CD14-positive monocyte (primary cell): ENCODE data around the gene HCK. TPM values are rescaled to one million over a fixed set of nuclear protein-coding genes. Genes with fewer than 3 reads are reported as not detected.

Experiments used
- DNase-seq, 3 donors: peaks; one replicate each; pipeline ENCODE4 v3.0.0-alpha.2; 2011 to 2022
- H2AFZ ChIP-seq: 2 replicates; pipeline ENCODE4 v1.6.0; 2012; ENCODE audit warnings: mild to moderate bottlenecking, low read depth, low read length, inconsistent platforms; ENCODE audit not compliant: insufficient read depth, poor library complexity, severe bottlenecking
- H3K27ac ChIP-seq, 2 donors: 1 replicate in 1 of 2; 2 replicates in 1 of 2; pipeline ENCODE4 v1.5.1; 2012 to 2013; ENCODE audit warnings: low read length in 2 of 2, control low read depth in 1 of 2, inconsistent platforms in 1 of 2, low read depth in 1 of 2, mild to moderate bottlenecking in 1 of 2
- H3K27me3 ChIP-seq, 2 donors: one replicate each; pipeline versions ENCODE4 v1.6.0 to v1.6.1; 2011 to 2013; ENCODE audit warnings: low read length in 2 of 2; ENCODE audit not compliant: control insufficient read depth in 2 of 2, insufficient read depth in 2 of 2
- H3K36me3 ChIP-seq, 2 donors: replicated peaks in 1 of 2; 1 replicate in 1 of 2; 2 replicates in 1 of 2; pipeline versions ENCODE4 v1.5.1 to v1.6.1; 2012 to 2013; ENCODE audit warnings: low read length in 2 of 2, control low read depth in 1 of 2, inconsistent platforms in 1 of 2, mild to moderate bottlenecking in 1 of 2; ENCODE audit not compliant: insufficient read depth in 2 of 2, control insufficient read depth in 1 of 2
- H3K4me1 ChIP-seq, 2 donors: 1 replicate in 1 of 2; 2 replicates in 1 of 2; pipeline versions ENCODE4 v1.5.1 to v1.6.1; 2012 to 2013; ENCODE audit warnings: low read length in 2 of 2, control low read depth in 1 of 2, inconsistent platforms in 1 of 2, mild to moderate bottlenecking in 1 of 2, moderate library complexity in 1 of 2; ENCODE audit not compliant: insufficient read depth in 2 of 2, control insufficient read depth in 1 of 2
- H3K4me2 ChIP-seq: replicated peaks from 2 replicates; pipeline ENCODE3; 2012; ENCODE audit warnings: low read length, moderate library complexity, mild to moderate bottlenecking; ENCODE audit not compliant: poor library complexity, severe bottlenecking; ENCODE audit errors: extremely low read depth
- H3K4me3 ChIP-seq, 3 experiments: fragments of 200-600 bp in 1 of 3; sonication (generic) in 1 of 3; replicated peaks in 1 of 3; 1 replicate in 2 of 3; 2 replicates in 1 of 3; pipeline ENCODE4 v1.5.1; 2011 to 2013; ENCODE audit warnings: low read length in 3 of 3, mild to moderate bottlenecking in 3 of 3, control low read depth in 2 of 3, low read depth in 2 of 3, inconsistent platforms in 1 of 3, moderate library complexity in 1 of 3
- H3K79me2 ChIP-seq: 2 replicates; pipeline ENCODE4 v1.6.0; 2012; ENCODE audit warnings: mild to moderate bottlenecking, control low read depth, inconsistent platforms, low read length, moderate library complexity; ENCODE audit not compliant: insufficient read depth
- H3K9ac ChIP-seq: 2 replicates; pipeline ENCODE4 v1.6.0; 2017; ENCODE audit warnings: low read length, mild to moderate bottlenecking; ENCODE audit not compliant: insufficient read depth, poor library complexity, severe bottlenecking
- H3K9me3 ChIP-seq, 2 donors: replicated peaks in 1 of 2; 1 replicate in 1 of 2; 2 replicates in 1 of 2; pipeline versions ENCODE4 v1.5.1 to v1.6.1; 2012 to 2013; ENCODE audit warnings: low read length in 2 of 2, control low read depth in 1 of 2; ENCODE audit not compliant: control insufficient read depth in 1 of 2, insufficient read depth in 1 of 2
- H4K20me1 ChIP-seq: 2 replicates; pipeline ENCODE4 v1.6.0; 2012; ENCODE audit warnings: mild to moderate bottlenecking, low read length, control low read depth, moderate library complexity; ENCODE audit not compliant: insufficient read depth
- H3K27ac Mint-ChIP-seq, 7 donors: one replicate each; pipeline ENCODE4 v1.8.0; 2020; ENCODE audit warnings: mild to moderate bottlenecking in 7 of 7, mixed read lengths in 7 of 7, moderate library complexity in 6 of 7, inconsistent platforms in 2 of 7
- H3K27me3 Mint-ChIP-seq, 3 donors: one replicate each; pipeline ENCODE4 v1.8.0; 2021 to 2022; ENCODE audit warnings: low read depth in 3 of 3, mild to moderate bottlenecking in 3 of 3, mixed read lengths in 3 of 3, moderate library complexity in 3 of 3, inconsistent platforms in 1 of 3
- H3K36me3 Mint-ChIP-seq, 2 donors: one replicate each; pipeline ENCODE4 v1.8.0; 2020; ENCODE audit warnings: mixed read lengths in 2 of 2, inconsistent platforms in 1 of 2, mild to moderate bottlenecking in 1 of 2
- H3K4me1 Mint-ChIP-seq: one replicate; pipeline ENCODE4 v1.8.0; 2020; ENCODE audit warnings: mild to moderate bottlenecking, mixed read lengths
- H3K4me3 Mint-ChIP-seq, 2 donors: one replicate each; pipeline ENCODE4 v1.8.0; 2020; ENCODE audit warnings: mild to moderate bottlenecking in 2 of 2, mixed read lengths in 2 of 2, moderate library complexity in 1 of 2
- H3K9me3 Mint-ChIP-seq, 7 donors: one replicate each; pipeline ENCODE4 v1.8.0; 2020 to 2022; ENCODE audit warnings: mixed read lengths in 7 of 7, mild to moderate bottlenecking in 6 of 7, moderate library complexity in 6 of 7, inconsistent platforms in 2 of 7
- CTCF ChIP-seq: fragments of 200-600 bp; IDR thresholded peaks from one replicate; pipeline ENCODE4 v1.8.0; 2022; ENCODE audit warnings: antibody characterized with exemption, mild to moderate bottlenecking
- WGBS: methylation state at CpG from one replicate; pipeline ENCODE4 v1.1.5; 2013; ENCODE audit warnings: missing lambda C conversion rate; ENCODE audit not compliant: insufficient coverage; 5-methylcytosine and 5-hydroxymethylcytosine counted together
- intact Hi-C, 2 donors: fragments of 100-400 bp; cut with micrococcal nuclease; formaldehyde crosslinking; loops; one replicate each; pipeline versions ENCODE4 v1.15.0 to v1.15.1; 2023
- polyA plus RNA-seq, 3 donors: library from polyadenylated mRNA; depleted of rRNA in 1 of 3; unstranded in 2 of 3; stranded (reverse) in 1 of 3; fragments of 300-500 nt in 2 of 3; fragments of >200 nt in 1 of 3; fragmentation: Illumina TruSeq in 2 of 3; gene quantifications; 1 replicate in 2 of 3; 2 replicates in 1 of 3; pipeline ENCODE4 v1.2.3, GENCODE V29; 2012 to 2021

HCK gene
- polyA plus RNA-seq, 3 donors, result 430 to 688 (median 526) TPM

GRCh38 chr20:32018269-32019155 lies 33.5 kb upstream of the HCK start:
- no peaks in the 10 kb centered on the region for H3K36me3 ChIP-seq
- intact Hi-C loops, result no loop called here
- H4K20me1 ChIP-seq, result no peaks in the 10 kb centered on the region
- Mint-ChIP-seq H3K27me3 (peaks cover 63 to 85% (median 74%) of the 10 kb centered on the region in 3 donors), H3K4me3 (peak overlapping the region; percentile 86 to 96), H3K36me3 (peaks cover 7 to 11% of the 10 kb centered on the region in 2 donors), H3K4me1 (peaks cover 16% of the 10 kb centered on the region), H3K27ac (peak overlapping the region in 4 of 7 donors; percentile 38 to 84 (median 68)), H3K9me3 (peaks cover 0 to 17% (median 12%) of the 10 kb centered on the region in 7 donors)
- peak overlapping the region; percentile 80 for H2AFZ ChIP-seq
- H3K4me3 ChIP-seq, result peak overlapping the region; percentile 54 to 78 (median 61)
- H3K4me1 ChIP-seq, result peaks cover 12 to 16% of the 10 kb centered on the region in 2 donors
- peaks cover 47 to 78% of the 10 kb centered on the region in 2 donors for H3K27me3 ChIP-seq
- peak overlapping the region; percentile 59 for H3K9ac ChIP-seq
- DNase-seq, result no peak
- WGBS, result under 1% methylated on average over 64 of the region's 67 CpGs
- peak overlapping the region; percentile 89 for H3K4me2 ChIP-seq
- peaks cover 0 to 14% of the 10 kb centered on the region in 2 donors for H3K9me3 ChIP-seq
- no peak overlapping the region for H3K27ac ChIP-seq
- no peak for TF ChIP-seq CTCF
- no peaks in the 10 kb centered on the region for H3K79me2 ChIP-seq

GRCh38 chr20:32019156-32019510 lies 32.9 kb upstream of the HCK start:
- 2% methylated on average over 41 of the region's 42 CpGs for WGBS

More at GRCh38 chr20:32019156-32019510, 32.9 kb upstream of the HCK start:
- H3K9ac ChIP-seq, result no peak overlapping the region
- H4K20me1 ChIP-seq, result no peaks in the 10 kb centered on the region
- peak overlapping the region; percentile 89 for H3K4me2 ChIP-seq
- no peaks in the 10 kb centered on the region for H3K79me2 ChIP-seq
- Mint-ChIP-seq H3K9me3 (peaks cover 0 to 18% (median 12%) of the 10 kb centered on the region in 7 donors), H3K27me3 (peaks cover 68 to 89% (median 78%) of the 10 kb centered on the region in 3 donors), H3K4me3 (peak overlapping the region; percentile 79 to 91), H3K27ac (no peak overlapping the region), H3K4me1 (peaks cover 16% of the 10 kb centered on the region), H3K36me3 (peaks cover 7 to 11% of the 10 kb centered on the region in 2 donors)
- peaks cover 12 to 16% of the 10 kb centered on the region in 2 donors for H3K4me1 ChIP-seq
- no peaks in the 10 kb centered on the region for H3K36me3 ChIP-seq
- intact Hi-C loops, result no loop called here
- peaks cover 47 to 76% of the 10 kb centered on the region in 2 donors for H3K27me3 ChIP-seq
- DNase-seq, result no peak
- no peak overlapping the region for H3K27ac ChIP-seq
- H3K9me3 ChIP-seq, result peaks cover 0 to 14% of the 10 kb centered on the region in 2 donors
- TF ChIP-seq CTCF, result no peak
- H3K4me3 ChIP-seq, result peak overlapping the region in 1 of 3 experiments; percentile 78
- H2AFZ ChIP-seq, result no peak overlapping the region
